HL-60/S4 treated with phorbol 12-myristate 13-acetate at 8.2 ng/mL for 4 days and 3 days (cell line): ENCODE measurements around the gene GPR160.
"Not testable (repeated sequence)": the region's sequence is repeated elsewhere in the genome, so short reads cannot be mapped to it uniquely, and the experiment has no call there.

Source experiments
- in situ Hi-C: fragments of 300-500 bp; cut with MboI; formaldehyde crosslinking; loops from 2 replicates; pipeline ENCODE4 v1.15.0; 2022; ENCODE audit warnings: low sequenced_read_pairs

Gene GPR160

DNA sequence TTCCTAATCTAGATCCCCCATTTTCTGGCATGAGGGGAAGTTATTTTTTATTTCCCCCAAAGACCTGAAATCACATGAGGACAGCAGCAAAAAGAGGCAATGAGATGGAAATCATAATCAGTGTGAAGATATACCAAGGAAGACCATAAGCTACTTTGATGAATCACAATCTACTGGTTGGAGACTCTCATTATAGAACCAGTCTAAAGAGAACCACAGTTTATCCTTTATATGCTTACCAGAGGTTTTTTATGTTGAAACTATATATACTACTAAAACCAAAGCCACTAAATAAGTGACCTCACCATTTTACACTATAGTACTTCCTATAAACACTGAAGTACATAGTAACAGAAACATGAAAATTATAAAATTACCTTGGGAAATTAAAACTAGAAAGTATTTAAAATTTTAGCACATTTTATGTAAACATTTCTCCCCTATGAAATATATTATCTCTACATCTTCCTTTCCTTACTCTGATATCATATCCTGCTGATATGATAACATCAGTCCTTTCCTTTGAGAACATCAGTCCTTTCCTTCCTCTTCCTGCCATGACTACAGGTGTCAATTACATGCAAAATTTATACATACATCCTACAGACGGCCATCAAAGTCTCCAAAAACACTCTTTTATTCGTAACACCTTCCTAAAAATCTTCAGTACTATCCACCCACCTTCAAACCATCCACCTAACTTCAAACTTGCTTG, 71.9 kb downstream of the GPR160 start:
- in situ Hi-C loops, result no loop called here

DNA sequence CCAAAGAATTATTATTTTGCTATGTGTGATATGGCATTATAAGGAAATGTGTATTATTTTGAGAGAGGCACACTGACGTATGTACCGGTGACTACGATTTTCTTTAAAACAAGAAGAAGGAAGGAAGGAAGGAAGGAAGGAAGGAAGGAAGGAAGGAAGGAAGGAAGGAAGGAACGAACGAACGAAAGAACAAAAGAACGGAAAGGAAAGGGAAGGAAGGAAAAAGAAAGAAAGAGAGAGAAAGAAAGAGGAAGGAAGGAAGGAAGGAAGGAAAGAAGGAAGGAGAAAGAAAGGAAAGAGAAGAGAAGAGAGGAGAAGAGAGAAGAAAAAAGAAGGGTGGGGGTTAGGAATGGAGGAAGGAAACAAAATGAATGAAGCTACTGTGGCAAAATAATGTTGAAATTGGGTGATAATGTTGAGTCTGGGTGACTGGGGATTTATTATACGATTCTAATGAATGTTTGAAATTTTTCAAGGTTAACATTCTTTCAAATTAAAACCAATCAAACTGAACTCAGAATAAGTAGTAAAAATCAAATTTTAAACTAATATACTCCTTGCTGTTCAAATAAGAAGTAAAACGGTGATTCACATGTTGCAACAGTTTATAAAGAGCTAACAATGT, 73.5 kb downstream of the GPR160 start:
- in situ Hi-C loops, result no loop called here

DNA sequence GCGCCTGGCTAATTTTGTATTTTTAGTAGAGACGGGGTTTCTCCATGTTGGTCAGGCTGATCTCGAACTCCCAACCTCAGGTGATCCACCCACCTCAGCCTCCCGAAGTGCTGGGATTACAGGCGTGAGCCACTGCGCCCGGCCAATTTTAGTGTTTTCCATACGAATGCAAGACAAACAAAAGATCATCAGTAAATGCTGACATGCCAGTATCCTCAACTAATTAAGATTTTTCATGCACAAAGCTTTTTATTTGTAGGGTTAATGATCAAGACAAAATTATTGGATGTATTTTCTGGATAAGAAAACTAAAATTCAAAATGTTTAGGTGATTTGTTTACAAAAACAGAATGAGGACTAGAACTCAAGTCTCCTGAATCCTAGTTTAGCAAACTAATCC, 76.4 kb downstream of the GPR160 start:
- in situ Hi-C loops, result not testable (repeated sequence)

DNA sequence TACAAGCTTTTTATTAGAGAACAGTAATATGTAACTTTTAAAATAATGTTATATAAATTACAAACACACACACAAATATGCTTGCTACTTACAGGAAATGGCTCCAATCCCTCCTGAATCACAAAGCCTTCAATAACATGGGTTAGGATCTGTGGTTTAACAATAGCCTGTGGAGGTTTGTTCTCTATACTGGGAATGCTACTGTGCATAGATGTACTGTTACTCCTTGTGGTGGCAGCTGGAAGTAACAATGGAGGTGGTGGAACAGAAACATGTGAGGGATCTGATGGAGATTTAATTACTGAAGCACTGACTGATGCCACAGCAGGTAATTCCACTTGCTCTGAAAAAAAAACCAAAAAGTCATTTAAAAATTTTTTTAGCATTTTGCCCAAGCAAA, 79.3 kb downstream of the GPR160 start:
- in situ Hi-C loops, result no loop called here

DNA sequence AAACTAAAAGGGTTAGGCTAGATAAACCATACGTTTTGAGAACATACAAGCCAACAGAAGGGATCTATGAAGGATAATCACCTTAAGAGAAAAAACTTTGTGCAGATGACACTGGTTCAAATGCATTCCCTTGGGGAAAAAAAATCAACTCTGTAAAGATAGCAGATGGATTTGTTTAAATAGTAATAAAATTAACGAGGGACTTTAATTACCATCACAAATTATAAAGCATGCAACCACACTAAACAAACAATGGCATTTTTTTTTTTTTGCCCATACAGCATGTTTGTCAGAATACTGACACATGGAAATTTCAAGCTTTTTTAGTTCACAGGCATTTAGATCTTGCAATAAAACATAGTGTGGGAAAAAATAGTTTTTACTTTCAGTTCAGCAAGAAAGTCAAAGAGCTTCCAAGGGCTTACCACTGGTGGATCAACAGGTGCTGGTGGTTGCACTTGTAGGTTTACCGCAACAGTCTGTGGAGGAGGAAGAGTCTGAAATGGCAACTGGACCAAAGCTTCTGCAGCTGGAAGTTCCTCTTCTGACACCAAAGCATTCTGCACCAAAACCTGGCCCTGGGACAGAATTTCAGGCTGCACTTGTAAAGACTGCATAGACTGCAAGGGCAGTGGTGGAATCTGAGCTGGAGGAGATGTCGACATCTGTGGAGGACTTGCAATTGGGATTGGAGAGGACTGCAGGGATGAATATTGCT, 90.6 kb downstream of the GPR160 start:
- in situ Hi-C loops, result no loop called here

DNA sequence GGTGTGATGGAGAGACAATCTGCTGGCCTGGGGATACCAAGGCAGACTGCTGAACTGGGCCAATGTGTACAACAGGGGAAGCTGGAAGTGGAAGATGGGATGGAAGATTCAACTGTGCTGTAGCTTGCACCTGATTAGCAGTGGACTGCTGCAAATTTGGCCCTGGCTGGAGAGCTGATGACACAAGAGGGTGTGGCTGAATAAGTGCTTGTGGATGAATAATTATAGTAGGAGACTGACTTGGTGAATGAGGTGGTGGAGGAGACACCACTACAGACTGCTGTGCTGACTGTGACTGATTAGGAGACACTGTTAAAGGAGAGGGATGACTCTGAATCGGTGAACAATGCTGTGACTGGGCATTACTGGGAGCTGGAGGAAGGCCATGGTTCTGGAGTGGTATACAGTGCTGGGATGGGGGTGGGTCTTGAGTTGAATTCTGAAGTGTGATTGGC, 91.2 kb downstream of the GPR160 start:
- in situ Hi-C loops, result no loop called here

DNA sequence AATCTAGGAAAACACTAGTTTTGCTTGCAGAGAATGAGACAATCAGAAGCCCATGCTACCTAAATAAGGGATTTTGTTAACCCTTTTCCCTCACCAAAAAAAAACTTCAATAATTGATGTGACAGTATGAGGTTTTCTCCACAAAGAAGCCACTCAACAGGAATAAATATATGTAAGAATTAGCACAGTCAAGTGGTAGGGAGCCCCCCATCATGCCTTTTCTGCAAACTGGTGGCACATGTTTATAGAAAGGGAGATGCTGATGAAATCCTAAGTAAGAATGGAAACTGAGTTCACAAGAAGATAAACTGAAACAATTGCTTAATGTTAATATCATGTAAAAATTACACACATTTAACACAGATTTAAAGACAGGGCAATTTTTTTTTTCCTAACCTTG, 92.7 kb downstream of the GPR160 start:
- in situ Hi-C loops, result no loop called here

DNA sequence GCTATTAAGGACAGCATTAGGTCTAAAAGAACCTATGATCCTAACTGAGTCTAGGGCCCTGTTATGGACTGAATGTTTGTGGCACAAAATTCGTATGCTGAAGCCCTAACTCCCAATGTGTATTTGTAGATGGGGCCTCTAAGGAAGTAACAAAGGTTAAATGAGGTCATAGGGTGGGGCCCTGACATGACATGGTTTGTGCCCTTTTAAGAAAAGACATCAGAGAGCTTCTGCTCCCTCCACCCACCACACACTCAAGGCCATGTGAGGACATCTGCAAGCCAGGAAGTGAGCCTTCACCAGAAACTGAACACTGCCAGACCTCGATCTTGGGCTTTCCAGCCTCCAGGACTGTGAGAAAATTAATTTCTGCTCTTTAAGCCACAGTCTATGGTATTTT, 94.5 kb downstream of the GPR160 start:
- in situ Hi-C loops, result no loop called here
